ENCODE measurements around the gene KTI12.
A peak's percentile ranks its signal among the peaks of the same experiment; 100 is the strongest.
"Not testable (repeated sequence)": the region's sequence is repeated elsewhere in the genome, so short reads cannot be mapped to it uniquely, and the experiment has no call there.

The KTI12 gene

GRCh38 chr1:52033190-52034049 lies at the start of gene KTI12:
KTI12 (minus strand) TSS chr1:52033810; CDS start chr1:52033761, 49 bp downstream.
- peak; percentile 77 to 80 for DNase-seq (ENCODE audit: extremely low read depth in 1 of 2, low read depth in 1 of 2)

GRCh38 chr1:52080014-52080415 lies 46.4 kb upstream of the KTI12 start:
- DNase-seq (ENCODE audit: extremely low read depth in 1 of 2, low read depth in 1 of 2): no peak

GRCh38 chr1:52077277-52077676 lies 43.7 kb upstream of the KTI12 start:
- DNase-seq (ENCODE audit: extremely low read depth in 1 of 2, low read depth in 1 of 2): not testable (repeated sequence)

- DNase-seq (ENCODE audit: extremely low read depth in 1 of 2, low read depth in 1 of 2): no peak
Observed at GRCh38 chr1:52072291-52072690, 38.7 kb upstream of the KTI12 start.

DNA sequence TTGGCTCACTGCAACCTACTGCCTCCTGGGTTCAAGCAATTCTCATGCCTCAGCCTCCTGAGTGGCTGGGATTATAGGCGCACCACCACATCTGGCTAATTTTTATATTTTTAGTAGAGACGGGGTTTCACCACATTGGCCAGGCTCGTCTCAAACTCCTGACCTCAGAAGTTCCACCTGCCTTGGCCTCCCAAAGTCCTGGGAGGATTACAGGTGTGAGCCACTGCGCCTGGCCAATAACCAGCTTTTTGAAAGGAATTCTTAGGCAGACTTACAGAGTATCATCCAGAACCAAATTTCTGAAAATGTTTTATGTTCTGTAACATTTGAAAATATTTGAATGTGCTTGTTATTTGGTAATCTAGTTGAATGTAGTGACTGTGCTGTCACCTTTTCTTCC lies 37.1 kb upstream of the KTI12 start:
- no peak for DNase-seq (ENCODE audit: extremely low read depth in 1 of 2, low read depth in 1 of 2)

GRCh38 chr1:52063192-52063591 lies 29.6 kb upstream of the KTI12 start:
- no peak for DNase-seq (ENCODE audit: extremely low read depth in 1 of 2, low read depth in 1 of 2)

DNA sequence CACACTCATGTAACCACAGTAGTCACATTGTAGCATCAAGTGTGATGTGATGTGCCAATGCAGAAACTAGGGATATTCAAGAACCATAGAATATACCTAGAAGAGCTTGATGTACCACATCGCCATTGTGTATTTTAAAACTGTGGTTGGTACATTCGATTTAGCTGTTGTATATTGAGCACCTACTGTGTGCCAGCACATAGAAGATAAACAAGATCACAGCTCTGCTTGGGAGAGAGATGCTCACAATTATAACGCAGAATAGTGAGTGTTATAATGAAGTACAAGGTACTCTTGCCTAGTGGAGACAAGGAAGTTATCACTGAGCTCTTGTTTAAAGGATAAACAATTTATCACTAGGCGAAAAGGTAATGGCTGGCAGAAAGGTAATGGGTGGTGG lies 27.2 kb upstream of the KTI12 start:
- no peak for DNase-seq (ENCODE audit: extremely low read depth in 1 of 2, low read depth in 1 of 2)

GRCh38 chr1:52059888-52060287 lies 26.3 kb upstream of the KTI12 start:
- no peak for DNase-seq (ENCODE audit: extremely low read depth in 1 of 2, low read depth in 1 of 2)

DNA sequence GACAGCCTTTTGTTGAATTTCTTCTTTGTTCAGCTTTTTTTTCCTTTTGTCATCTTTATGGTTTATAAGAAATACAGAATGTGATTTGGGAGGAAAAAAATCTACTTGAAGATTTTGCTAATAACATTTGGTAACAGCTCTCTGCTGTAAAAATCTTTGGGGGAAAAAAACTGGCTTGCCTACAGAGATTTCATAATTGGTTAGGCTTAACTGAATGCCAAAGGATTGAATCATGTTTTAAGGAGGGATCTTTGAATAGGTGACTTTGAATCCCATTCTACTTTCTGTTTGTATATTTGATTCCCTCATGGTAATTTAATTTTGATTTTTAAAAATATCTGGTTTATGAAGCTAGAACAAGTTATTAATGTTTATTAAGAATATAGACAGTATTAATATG lies 25.7 kb upstream of the KTI12 start:
- DNase-seq (ENCODE audit: extremely low read depth in 1 of 2, low read depth in 1 of 2): no peak

GRCh38 chr1:52057876-52058415 lies 24.3 kb upstream of the KTI12 start:
- no peak for DNase-seq (ENCODE audit: extremely low read depth in 1 of 2, low read depth in 1 of 2)

- no peak for DNase-seq (ENCODE audit: extremely low read depth in 1 of 2, low read depth in 1 of 2)
Observed at GRCh38 chr1:52057255-52057654, 23.6 kb upstream of the KTI12 start.

GRCh38 chr1:52056937-52057231 lies 23.3 kb upstream of the KTI12 start:
- DNase-seq (ENCODE audit: extremely low read depth in 1 of 2, low read depth in 1 of 2): no peak

DNA sequence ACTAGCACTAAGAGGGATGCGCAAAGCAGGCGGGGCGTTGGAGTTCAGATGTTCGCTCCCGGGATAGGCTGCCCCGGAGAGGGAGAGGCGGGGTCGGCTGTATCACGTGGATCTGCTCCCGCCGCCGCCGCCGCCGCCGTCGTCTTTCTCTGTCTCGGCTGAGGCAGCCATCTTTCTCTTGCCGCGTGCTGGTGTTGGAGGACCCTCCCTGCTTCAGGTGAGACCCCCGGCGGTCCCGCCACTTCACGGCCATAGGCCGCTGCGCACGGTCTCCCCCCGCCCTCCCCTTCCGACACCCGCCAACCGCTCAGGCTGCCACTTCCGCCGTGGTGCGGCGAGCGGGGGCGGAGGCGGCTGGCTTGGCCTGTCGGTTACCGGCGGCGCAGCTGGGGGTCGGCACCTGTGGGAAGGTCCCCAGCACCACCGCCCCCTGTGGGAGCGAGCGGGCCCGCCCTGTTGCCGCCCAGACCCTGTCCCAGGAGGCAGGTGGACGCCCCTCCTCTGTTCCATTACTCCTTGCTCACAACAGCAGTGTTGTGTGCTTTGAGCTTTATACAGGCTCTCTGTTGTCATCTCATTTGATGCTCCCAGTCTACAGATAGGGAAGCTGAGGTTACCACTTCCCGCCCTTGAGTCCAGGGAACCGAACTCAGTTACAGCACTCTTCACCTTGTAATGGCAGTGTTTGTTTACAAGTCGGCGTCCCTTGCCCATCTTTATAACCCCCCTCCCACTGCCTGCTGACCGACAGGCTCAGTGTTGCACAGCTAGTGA lies 22.7 kb upstream of the KTI12 start, which contains the start of gene BTF3L4:
Gene BTF3L4 (plus strand): TSS at position 133 of the 774 bp plus-strand sequence. CDS start 3,553 bp downstream, outside the sequence.
- DNase-seq (ENCODE audit: extremely low read depth in 1 of 2, low read depth in 1 of 2): peak; percentile 81 to 85

DNA sequence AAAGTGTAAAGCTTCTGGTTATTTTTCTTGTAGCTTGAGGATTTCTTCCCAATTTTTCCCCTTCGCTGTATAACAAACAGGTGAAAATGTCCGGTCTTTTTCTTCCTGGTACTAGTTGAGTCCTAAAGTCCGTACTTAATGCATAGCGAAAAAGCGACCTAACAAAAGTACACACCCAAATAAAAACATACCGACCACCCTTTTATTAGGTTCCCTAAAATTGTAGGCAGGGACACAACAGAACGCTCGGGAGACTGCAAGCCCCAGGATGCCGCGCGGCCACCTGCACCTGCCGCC lies 22.2 kb upstream of the KTI12 start:
- no peak for DNase-seq (ENCODE audit: extremely low read depth in 1 of 2, low read depth in 1 of 2)

DNA sequence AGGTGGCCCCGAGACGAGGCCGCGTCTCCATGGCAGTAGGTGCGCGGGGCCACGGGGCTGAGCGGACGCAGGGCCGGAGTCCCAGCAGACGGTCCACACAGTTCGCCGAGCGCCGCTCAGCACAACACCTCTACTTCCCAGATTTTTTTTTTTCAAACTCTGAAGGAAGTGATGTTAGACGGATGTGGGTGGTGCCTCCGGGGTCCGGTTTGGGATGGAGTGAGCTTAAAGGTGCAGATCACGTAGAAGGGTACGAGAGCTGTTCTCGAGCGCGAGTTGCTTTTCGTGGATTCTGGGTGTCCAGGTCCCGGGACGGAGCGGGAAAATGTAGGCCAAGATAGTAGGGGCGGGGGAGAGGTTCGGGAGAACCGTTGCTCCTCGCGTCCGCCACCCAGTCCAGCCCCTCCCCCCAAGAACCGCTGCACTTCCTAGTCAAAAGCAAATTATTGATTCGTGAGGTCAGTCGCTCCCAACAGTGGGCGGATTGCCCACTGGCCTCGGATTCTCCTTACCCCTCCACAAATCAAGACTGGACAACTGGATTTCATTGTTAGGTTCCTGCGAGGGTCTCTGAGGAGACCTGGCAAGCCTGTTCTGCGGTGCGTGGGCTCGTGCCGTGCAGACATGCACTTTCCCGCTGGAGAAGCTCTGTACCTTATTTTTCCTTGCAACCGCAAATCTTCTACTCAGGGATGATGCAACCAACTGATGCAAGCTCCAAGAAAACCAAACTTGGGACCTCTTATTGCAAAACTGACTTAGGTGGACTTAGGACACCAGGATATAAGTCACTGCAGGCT lies 21.7 kb upstream of the KTI12 start, which contains the start of gene TXNDC12:
Gene TXNDC12 (minus strand): TSS at position 126 of the 800 bp plus-strand sequence. CDS start 95 bp downstream, at position 31.
- peak; percentile 24 to 33 for DNase-seq (ENCODE audit: extremely low read depth in 1 of 2, low read depth in 1 of 2)

- no peak for DNase-seq (ENCODE audit: extremely low read depth in 1 of 2, low read depth in 1 of 2)
Observed at GRCh38 chr1:52054496-52055065, 21.0 kb upstream of the KTI12 start.

GRCh38 chr1:52053862-52054261 lies 20.3 kb upstream of the KTI12 start:
- no peak for DNase-seq (ENCODE audit: extremely low read depth in 1 of 2, low read depth in 1 of 2)

- DNase-seq (ENCODE audit: extremely low read depth in 1 of 2, low read depth in 1 of 2): not testable (repeated sequence)
Observed at GRCh38 chr1:52049337-52049736, 15.7 kb upstream of the KTI12 start.

GRCh38 chr1:52045666-52046195 lies 12.1 kb upstream of the KTI12 start:
- not testable (repeated sequence) for DNase-seq (ENCODE audit: extremely low read depth in 1 of 2, low read depth in 1 of 2)

- DNase-seq (ENCODE audit: extremely low read depth in 1 of 2, low read depth in 1 of 2): no peak
Observed at GRCh38 chr1:52045236-52045635, 11.6 kb upstream of the KTI12 start.
